ENCODE data around the gene S1PR4.
"Not testable (repeated sequence)": the region's sequence is repeated elsewhere in the genome, so short reads cannot be mapped to it uniquely, and the experiment has no call there.

The S1PR4 gene

GRCh38 chr19:3186160-3186688 lies 7.7 kb downstream of the S1PR4 start:
- Histone ChIP-seq H3K9ac (peak overlapping the region; percentile 97), H3K36me3 (peaks cover 64% of the 10 kb centered on the region), H3K27me3 (no peaks in the 10 kb centered on the region), H3K27ac (peak overlapping the region; percentile 96), H3K4me2 (peak overlapping the region; percentile 99), H3K4me3 (peak overlapping the region; percentile 98), H3K4me1 (peaks cover 86% of the 10 kb centered on the region), H4K20me1 (peaks cover 94% of the 10 kb centered on the region), H3K9me3 (no peaks in the 10 kb centered on the region)
- TF ChIP-seq Cebpa-rat (IDR thresholded peaks at IDR 0.05): no peak

DNA sequence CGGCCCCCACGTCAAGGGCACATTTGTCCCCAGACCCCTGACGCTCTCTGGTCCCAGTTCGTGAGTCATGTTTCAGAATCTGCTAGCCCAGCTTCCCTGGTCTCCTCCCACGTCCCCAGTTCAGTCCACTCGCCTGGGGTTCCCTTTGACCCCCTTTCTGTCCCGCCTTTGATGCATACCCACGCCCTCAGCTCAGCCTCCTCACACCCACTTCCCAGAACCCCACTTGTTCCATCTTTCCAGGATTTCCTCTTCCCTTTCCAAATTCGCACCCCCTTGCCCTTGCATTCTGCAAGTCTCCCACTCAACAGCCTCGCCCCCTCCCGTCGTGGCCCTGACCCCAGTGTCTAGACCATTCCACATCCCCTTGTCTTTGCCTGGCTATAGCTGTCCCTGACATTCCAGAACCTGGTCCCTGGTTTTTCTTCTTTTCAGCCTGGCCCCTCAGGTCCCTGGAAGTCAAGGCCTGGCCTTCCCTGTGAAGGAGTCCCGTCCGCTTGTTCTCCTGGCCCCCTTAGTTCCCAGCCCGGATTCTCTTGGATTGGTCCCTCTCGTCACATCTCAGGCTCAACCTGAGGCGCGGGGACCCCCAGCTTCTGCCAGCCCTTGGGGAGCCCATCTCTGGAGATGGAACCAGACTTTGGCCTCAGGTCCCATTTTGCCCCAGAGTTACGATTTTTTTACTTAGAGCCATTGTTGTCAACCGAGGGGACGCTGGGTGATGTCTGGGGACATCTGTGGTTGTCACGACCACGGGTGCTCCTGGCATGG lies 8.5 kb downstream of the S1PR4 start:
- Histone ChIP-seq H4K20me1 (peaks cover 94% of the 10 kb centered on the region), H3K27ac (peak overlapping the region; percentile 96), H3K4me3 (peak overlapping the region; percentile 98), H3K9ac (peak overlapping the region; percentile 97), H3K27me3 (no peaks in the 10 kb centered on the region), H3K4me2 (peak overlapping the region; percentile 99), H3K4me1 (peaks cover 86% of the 10 kb centered on the region), H3K36me3 (peaks cover 62% of the 10 kb centered on the region), H3K9me3 (no peaks in the 10 kb centered on the region)
- no peak for TF ChIP-seq Cebpa-rat (IDR thresholded peaks at IDR 0.05)

GRCh38 chr19:3187662-3188511 lies 9.3 kb downstream of the S1PR4 start:
- peak overlapping the region; percentile 96 for H3K27ac ChIP-seq
- H3K36me3 ChIP-seq: peaks cover 63% of the 10 kb centered on the region
- peaks cover 85% of the 10 kb centered on the region for H3K4me1 ChIP-seq
- H4K20me1 ChIP-seq: peaks cover 94% of the 10 kb centered on the region
- no peaks in the 10 kb centered on the region for H3K9me3 ChIP-seq
- peak overlapping the region; percentile 99 for H3K4me2 ChIP-seq
- H3K27me3 ChIP-seq: no peaks in the 10 kb centered on the region
- peak overlapping the region; percentile 97 for H3K9ac ChIP-seq
- peak overlapping the region; percentile 98 for H3K4me3 ChIP-seq
- TF ChIP-seq Cebpa-rat (IDR thresholded peaks at IDR 0.05): no peak

GRCh38 chr19:3188627-3189596 lies 10.3 kb downstream of the S1PR4 start:
- no peaks in the 10 kb centered on the region for H3K9me3 ChIP-seq
- H3K4me1 ChIP-seq: peaks cover 85% of the 10 kb centered on the region
- no peaks in the 10 kb centered on the region for H3K27me3 ChIP-seq
- H3K9ac ChIP-seq: peak overlapping the region; percentile 97
- no peak for TF ChIP-seq Cebpa-rat (IDR thresholded peaks at IDR 0.05)
- peaks cover 60% of the 10 kb centered on the region for H3K36me3 ChIP-seq
- H3K4me3 ChIP-seq: peak overlapping the region; percentile 98
- H3K4me2 ChIP-seq: peak overlapping the region; percentile 99
- peak overlapping the region; percentile 96 for H3K27ac ChIP-seq
- H4K20me1 ChIP-seq: peaks cover 94% of the 10 kb centered on the region

- H3K4me3 ChIP-seq: no peak overlapping the region
- peak overlapping the region; percentile 97 for H3K9ac ChIP-seq
- no peak for TF ChIP-seq Cebpa-rat (IDR thresholded peaks at IDR 0.05)
- H3K9me3 ChIP-seq: no peaks in the 10 kb centered on the region
- peak overlapping the region; percentile 99 for H3K4me2 ChIP-seq
- peak overlapping the region; percentile 96 for H3K27ac ChIP-seq
- peaks cover 94% of the 10 kb centered on the region for H4K20me1 ChIP-seq
- H3K27me3 ChIP-seq: no peaks in the 10 kb centered on the region
- peaks cover 61% of the 10 kb centered on the region for H3K36me3 ChIP-seq
- peaks cover 82% of the 10 kb centered on the region for H3K4me1 ChIP-seq
These were observed 11.3 kb downstream of the S1PR4 start for GRCh38 chr19:3189702-3190469.

DNA sequence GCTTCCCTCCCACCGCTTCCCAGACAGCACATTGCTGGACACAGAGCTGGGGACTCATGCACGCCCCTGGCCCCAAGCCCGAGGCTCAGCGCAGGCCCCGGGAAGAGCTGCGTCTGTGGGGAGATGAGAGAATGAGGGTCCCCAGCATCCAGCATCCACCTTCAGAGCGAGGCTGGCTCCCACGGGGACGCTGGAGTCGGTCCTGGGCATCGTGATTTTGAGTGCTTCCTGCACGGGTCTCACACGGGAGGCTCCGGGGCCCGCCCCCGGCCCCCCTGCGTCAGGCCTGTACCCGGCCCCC lies 11.9 kb downstream of the S1PR4 start:
- H3K36me3 ChIP-seq: peaks cover 67% of the 10 kb centered on the region
- 0 out of 2 replicates have a peak overlapping the region, but pooled peaks have one; percentile 97 for H3K9ac ChIP-seq
- no peaks in the 10 kb centered on the region for H3K27me3 ChIP-seq
- H4K20me1 ChIP-seq: peaks cover 95% of the 10 kb centered on the region
- peak overlapping the region; percentile 99 for H3K4me2 ChIP-seq
- no peak overlapping the region for H3K4me3 ChIP-seq
- TF ChIP-seq Cebpa-rat (IDR thresholded peaks at IDR 0.05): no peak
- peaks cover 80% of the 10 kb centered on the region for H3K4me1 ChIP-seq
- H3K27ac ChIP-seq: peak overlapping the region; percentile 96
- no peaks in the 10 kb centered on the region for H3K9me3 ChIP-seq

GRCh38 chr19:3190921-3191805 lies 12.6 kb downstream of the S1PR4 start:
- Histone ChIP-seq H3K9me3 (no peaks in the 10 kb centered on the region), H3K27ac (peak overlapping the region; percentile 96), H3K4me3 (no peak overlapping the region), H3K36me3 (peaks cover 74% of the 10 kb centered on the region), H4K20me1 (peaks cover 99% of the 10 kb centered on the region), H3K4me2 (peak overlapping the region; percentile 99), H3K27me3 (no peaks in the 10 kb centered on the region), H3K4me1 (peaks cover 80% of the 10 kb centered on the region), H3K9ac (no peak overlapping the region; the same call in 1 of the 2 replicates)
- no peak for TF ChIP-seq Cebpa-rat (IDR thresholded peaks at IDR 0.05)

- H3K27me3 ChIP-seq, H3K4me3 ChIP-seq, H3K9me3 ChIP-seq, H3K9ac ChIP-seq: not testable (repeated sequence)
- peaks cover 80% of the 10 kb centered on the region for H3K36me3 ChIP-seq
- H3K4me2 ChIP-seq: peak overlapping the region; percentile 99
- peaks cover 98% of the 10 kb centered on the region for H4K20me1 ChIP-seq
- H3K27ac ChIP-seq: peak overlapping the region; percentile 96
- H3K4me1 ChIP-seq: peaks cover 77% of the 10 kb centered on the region
These were observed 13.2 kb downstream of the S1PR4 start for GRCh38 chr19:3191806-3192104.

Data from BLaER1 (cell line).